ENCODE measurements around the gene TCF4. TPM values are rescaled to one million over a fixed set of nuclear protein-coding genes. Genes with fewer than 3 reads are reported as not detected.

Gene TCF4
- polyA plus RNA-seq, 1 donor (not counting 4 experiments of a cell fraction or from before 2014, with no cell fraction given): 9.7 TPM

DNA sequence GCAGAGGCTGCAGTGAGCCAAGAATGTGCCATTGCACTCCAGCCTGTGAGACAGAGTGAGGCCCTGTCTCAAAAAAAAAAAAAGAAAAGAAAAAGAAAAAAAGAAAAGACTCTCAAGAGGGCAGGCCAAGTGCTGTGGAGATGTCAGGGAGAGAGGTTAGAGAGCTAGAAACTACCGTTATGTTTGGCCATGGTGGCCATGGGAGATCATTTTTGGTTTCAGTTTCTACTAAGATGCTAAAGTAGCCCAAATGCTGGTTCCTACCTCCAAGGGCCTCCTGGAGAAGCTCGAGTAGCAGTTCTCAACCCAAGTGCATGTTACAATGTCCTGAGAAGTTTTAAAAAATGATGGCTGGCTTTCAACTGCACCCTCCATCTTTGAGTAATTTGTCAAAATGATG, 47.4 kb upstream of the TCF4 start:
- dilution Hi-C loops (cut with MboI; ENCODE audit: extremely low pct_ligation_motif_present, low sequenced_read_pairs): no loop called here
- H3K9ac ChIP-seq (ENCODE audit: control insufficient read depth, extremely low read depth, insufficient read depth, low read length): no peak overlapping the region
- H3K4me3 ChIP-seq (ENCODE audit: control insufficient read depth in 2 of 3, extremely low read depth in 1 of 3, insufficient read depth in 2 of 3, low read depth in 1 of 3, low read length in 3 of 3): no peak overlapping the region
- no peaks in the 10 kb centered on the region for H3K27me3 ChIP-seq (ENCODE audit: control insufficient read depth, extremely low read depth, insufficient read depth, low read length)
- no peaks in the 10 kb centered on the region for H3K36me3 ChIP-seq (ENCODE audit: control insufficient read depth in 2 of 2, extremely low read depth in 1 of 2, insufficient read depth in 2 of 2, low read length in 2 of 2)
- no peak for DNase-seq (ENCODE audit: low read depth, low spot score)
- H4K20me1 ChIP-seq (ENCODE audit: control insufficient read depth, extremely low read depth, insufficient read depth, low read length): no peaks in the 10 kb centered on the region
- no peak for FAIRE-seq
- no peak for TF ChIP-seq EZH2 (IDR thresholded peaks at IDR 0.05; ENCODE audit: low read length)
- TF ChIP-seq, protein P1, sequence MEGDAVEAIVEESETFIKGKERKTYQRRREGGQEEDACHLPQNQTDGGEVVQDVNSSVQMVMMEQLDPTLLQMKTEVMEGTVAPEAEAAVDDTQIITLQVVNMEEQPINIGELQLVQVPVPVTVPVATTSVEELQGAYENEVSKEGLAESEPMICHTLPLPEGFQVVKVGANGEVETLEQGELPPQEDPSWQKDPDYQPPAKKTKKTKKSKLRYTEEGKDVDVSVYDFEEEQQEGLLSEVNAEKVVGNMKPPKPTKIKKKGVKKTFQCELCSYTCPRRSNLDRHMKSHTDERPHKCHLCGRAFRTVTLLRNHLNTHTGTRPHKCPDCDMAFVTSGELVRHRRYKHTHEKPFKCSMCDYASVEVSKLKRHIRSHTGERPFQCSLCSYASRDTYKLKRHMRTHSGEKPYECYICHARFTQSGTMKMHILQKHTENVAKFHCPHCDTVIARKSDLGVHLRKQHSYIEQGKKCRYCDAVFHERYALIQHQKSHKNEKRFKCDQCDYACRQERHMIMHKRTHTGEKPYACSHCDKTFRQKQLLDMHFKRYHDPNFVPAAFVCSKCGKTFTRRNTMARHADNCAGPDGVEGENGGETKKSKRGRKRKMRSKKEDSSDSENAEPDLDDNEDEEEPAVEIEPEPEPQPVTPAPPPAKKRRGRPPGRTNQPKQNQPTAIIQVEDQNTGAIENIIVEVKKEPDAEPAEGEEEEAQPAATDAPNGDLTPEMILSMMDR (optimal IDR thresholded peaks at IDR 0.05 in 1 of 3, IDR thresholded peaks at IDR 0.05 in 1 of 3, conservative IDR thresholded peaks at IDR 0.05 in 1 of 3; ENCODE audit: extremely low read depth in 1 of 3, insufficient read depth in 2 of 3, low read length in 3 of 3): no peak
- no peak overlapping the region for H3K27ac ChIP-seq (ENCODE audit: control insufficient read depth, insufficient read depth, low read length)
- H3K9me3 ChIP-seq (ENCODE audit: control insufficient read depth, low read depth, low read length): no peaks in the 10 kb centered on the region
- H3K79me2 ChIP-seq (ENCODE audit: control insufficient read depth, insufficient read depth, low read length): no peaks in the 10 kb centered on the region
- no peaks in the 10 kb centered on the region for H3K9me1 ChIP-seq (ENCODE audit: control insufficient read depth, extremely low read depth, insufficient read depth, low read length)
- H2AFZ ChIP-seq (ENCODE audit: control insufficient read depth, low read length): no peak overlapping the region
- no peak overlapping the region for H3K4me2 ChIP-seq (ENCODE audit: control insufficient read depth, extremely low read depth, insufficient read depth, low read depth, low read length)
- peaks cover 24% of the 10 kb centered on the region for H3K4me1 ChIP-seq (ENCODE audit: control insufficient read depth, extremely low read depth, insufficient read depth, low read length)

DNA sequence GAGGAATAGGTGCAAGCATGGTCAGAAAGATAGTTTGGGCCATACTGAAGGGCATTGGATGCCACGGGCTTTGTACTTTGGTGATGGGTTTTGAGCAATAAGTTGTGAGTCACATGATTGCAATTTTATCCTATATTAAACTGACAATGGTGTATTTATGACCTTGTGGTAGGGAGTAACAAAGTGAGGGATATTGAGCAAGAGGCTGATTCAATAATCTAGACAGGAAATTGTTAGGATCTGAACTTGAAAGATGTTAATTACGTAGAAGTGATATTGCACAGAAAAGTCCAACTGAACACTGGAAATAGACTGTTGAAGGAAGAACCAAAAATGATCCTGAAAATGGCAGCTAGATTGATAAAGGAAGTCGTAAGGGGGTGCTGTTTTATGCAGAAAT, 46.6 kb upstream of the TCF4 start:
- Histone ChIP-seq H3K4me3 (ENCODE audit: control insufficient read depth in 2 of 3, extremely low read depth in 1 of 3, insufficient read depth in 2 of 3, low read depth in 1 of 3, low read length in 3 of 3) (no peak overlapping the region), H4K20me1 (ENCODE audit: control insufficient read depth, extremely low read depth, insufficient read depth, low read length) (no peaks in the 10 kb centered on the region), H3K36me3 (ENCODE audit: control insufficient read depth in 2 of 2, extremely low read depth in 1 of 2, insufficient read depth in 2 of 2, low read length in 2 of 2) (no peaks in the 10 kb centered on the region), H3K27ac (ENCODE audit: control insufficient read depth, insufficient read depth, low read length) (no peak overlapping the region), H3K9me3 (ENCODE audit: control insufficient read depth, low read depth, low read length) (no peaks in the 10 kb centered on the region), H3K4me2 (ENCODE audit: control insufficient read depth, extremely low read depth, insufficient read depth, low read depth, low read length) (no peak overlapping the region), H3K79me2 (ENCODE audit: control insufficient read depth, insufficient read depth, low read length) (no peaks in the 10 kb centered on the region), H3K9ac (ENCODE audit: control insufficient read depth, extremely low read depth, insufficient read depth, low read length) (no peak overlapping the region), H3K9me1 (ENCODE audit: control insufficient read depth, extremely low read depth, insufficient read depth, low read length) (no peaks in the 10 kb centered on the region), H3K4me1 (ENCODE audit: control insufficient read depth, extremely low read depth, insufficient read depth, low read length) (peaks cover 26% of the 10 kb centered on the region), H2AFZ (ENCODE audit: control insufficient read depth, low read length) (no peak overlapping the region), H3K27me3 (ENCODE audit: control insufficient read depth, extremely low read depth, insufficient read depth, low read length) (no peaks in the 10 kb centered on the region)
- no peak for TF ChIP-seq EZH2 (IDR thresholded peaks at IDR 0.05; ENCODE audit: low read length)
- TF ChIP-seq, protein P1 (optimal IDR thresholded peaks at IDR 0.05 in 1 of 3, IDR thresholded peaks at IDR 0.05 in 1 of 3, conservative IDR thresholded peaks at IDR 0.05 in 1 of 3; ENCODE audit: extremely low read depth in 1 of 3, insufficient read depth in 2 of 3, low read length in 3 of 3): no peak
- FAIRE-seq (peak; percentile 79), DNase-seq (ENCODE audit: low read depth, low spot score) (no peak)
- dilution Hi-C loops (cut with MboI; ENCODE audit: extremely low pct_ligation_motif_present, low sequenced_read_pairs): no loop called here

Measured in keratinocyte (primary cell).